IMR-90 (cell line): Measurements from ENCODE around the gene RGPD3. TPM values are rescaled to one million over a fixed set of nuclear protein-coding genes. Genes with fewer than 3 reads are reported as not detected.
"Not testable (repeated sequence)": the region's sequence is repeated elsewhere in the genome, so short reads cannot be mapped to it uniquely, and the experiment has no call there.

Experiments used
- ATAC-seq: fragments of 200-7000 bp; cut with Tn5 transposase; 2 replicates; pipeline ENCODE4 v1.9.1; 2020; ENCODE audit warnings: low read depth, mild to moderate bottlenecking, moderate library complexity
- Bru-seq: library from RNA; stranded (reverse); fragments of 400-500 nt; gene quantifications from one replicate; lab custom pipeline; 2021; lab: Mats Ljungman, UMichigan
- BruChase-seq, 2 experiments: library from RNA; stranded (reverse); fragments of 400-500 nt; gene quantifications; one replicate each; lab custom pipeline; 2021; lab: Mats Ljungman, UMichigan
- BruUV-seq: library from RNA; stranded (reverse); fragments of 400-500 nt; replicated peaks from 2 replicates; lab custom pipeline; 2021; lab: Mats Ljungman, UMichigan
- CTCF ChIA-PET: fragments of 300-600 bp; formaldehyde crosslinking; extraction: SDS; loops from one replicate; lab custom pipeline; 2021; ENCODE audit warnings: antibody characterized with exemption; lab: Yijun Ruan, JAX
- POLR2A ChIA-PET: fragments of 300-600 bp; sonication (Branson Sonifier 250); formaldehyde crosslinking; loops from one replicate; lab custom pipeline; 2022; ENCODE audit warnings: antibody characterized with exemption; ENCODE audit not compliant: unreplicated experiment; lab: Charles Lee
- DNase-seq: peaks from one replicate; pipeline ENCODE4 v3.0.0; 2013
- H2AFZ ChIP-seq: replicated peaks from 2 replicates; pipeline ENCODE3; 2013; ENCODE audit warnings: low read length, mild to moderate bottlenecking; ENCODE audit not compliant: poor library complexity
- H2AK5ac ChIP-seq: 2 replicates; pipeline ENCODE4 v1.6.1; 2013; ENCODE audit warnings: low read depth, low read length, inconsistent platforms
- H2AK9ac ChIP-seq: replicated peaks from 2 replicates; pipeline ENCODE3; 2013; ENCODE audit warnings: mild to moderate bottlenecking, low read depth, low read length, moderate library complexity; ENCODE audit not compliant: poor library complexity
- H2BK120ac ChIP-seq: 2 replicates; pipeline ENCODE4 v1.6.1; 2013; ENCODE audit warnings: low read depth, low read length, inconsistent platforms
- H2BK15ac ChIP-seq: 3 replicates; pipeline ENCODE4 v1.6.1; 2013; ENCODE audit warnings: low read depth, low read length, inconsistent platforms
- H2BK20ac ChIP-seq: 2 replicates; pipeline ENCODE4 v1.6.1; 2013; ENCODE audit warnings: low read depth, mild to moderate bottlenecking, inconsistent platforms, low read length, moderate library complexity
- H2BK5ac ChIP-seq: 2 replicates; pipeline ENCODE4 v1.6.1; 2013; ENCODE audit warnings: mild to moderate bottlenecking, low read depth, low read length, inconsistent platforms; ENCODE audit not compliant: poor library complexity, severe bottlenecking
- H3K14ac ChIP-seq: replicated peaks from 2 replicates; pipeline ENCODE4 v1.6.1; 2013; ENCODE audit warnings: low read depth, low read length, inconsistent platforms
- H3K18ac ChIP-seq: 2 replicates; pipeline ENCODE4 v1.6.1; 2013; ENCODE audit warnings: low read depth, low read length, control low read depth
- H3K23ac ChIP-seq: 2 replicates; pipeline ENCODE4 v1.6.1; 2013; ENCODE audit warnings: low read depth, low read length, inconsistent platforms
- H3K27ac ChIP-seq: 2 replicates; pipeline ENCODE4 v1.5.1; 2013; ENCODE audit warnings: mild to moderate bottlenecking, control low read depth, low read length; ENCODE audit not compliant: insufficient read depth
- H3K27me3 ChIP-seq: 2 replicates; pipeline ENCODE4 v1.6.1; 2013; ENCODE audit warnings: low read length; ENCODE audit not compliant: control insufficient read depth, insufficient read depth
- H3K36me3 ChIP-seq: 2 replicates; pipeline ENCODE4 v1.6.1; 2013; ENCODE audit warnings: low read length, mixed read lengths; ENCODE audit not compliant: control insufficient read depth, insufficient read depth
- H3K4ac ChIP-seq: 2 replicates; pipeline ENCODE4 v1.6.1; 2013; ENCODE audit warnings: low read depth, low read length, inconsistent platforms
- H3K4me1 ChIP-seq: 2 replicates; pipeline ENCODE4 v1.6.1; 2013; ENCODE audit warnings: low read length, mixed read lengths; ENCODE audit not compliant: control insufficient read depth, insufficient read depth
- H3K4me2 ChIP-seq: 2 replicates; pipeline ENCODE4 v1.6.1; 2013; ENCODE audit warnings: low read depth, mild to moderate bottlenecking, control low read depth, low read length, moderate library complexity
- H3K4me3 ChIP-seq: 2 replicates; pipeline ENCODE4 v1.5.1; 2013; ENCODE audit warnings: low read depth, mild to moderate bottlenecking, control low read depth, low read length, moderate library complexity; ENCODE audit not compliant: insufficient read depth
- H3K56ac ChIP-seq: 2 replicates; pipeline ENCODE4 v1.6.1; 2013; ENCODE audit warnings: low read length, inconsistent platforms; ENCODE audit not compliant: insufficient read depth; ENCODE audit errors: extremely low read depth
- H3K79me1 ChIP-seq, 2 experiments: 2 replicates each; pipeline ENCODE4 v1.6.1; 2013; ENCODE audit warnings: low read length in 2 of 2, inconsistent platforms in 1 of 2, low read depth in 1 of 2
- H3K9ac ChIP-seq: 2 replicates; pipeline ENCODE4 v1.6.1; 2013; ENCODE audit warnings: low read depth, low read length, control low read depth
- H3K9me1 ChIP-seq: 2 replicates; pipeline ENCODE4 v1.6.1; 2013; ENCODE audit warnings: low read length, inconsistent platforms; ENCODE audit not compliant: insufficient read depth
- H3K9me3 ChIP-seq: 2 replicates; pipeline ENCODE4 v1.6.1; 2013; ENCODE audit warnings: low read length; ENCODE audit not compliant: control insufficient read depth, insufficient read depth
- H4K20me1 ChIP-seq: 2 replicates; pipeline ENCODE4 v1.6.1; 2013; ENCODE audit warnings: low read length, inconsistent platforms; ENCODE audit not compliant: insufficient read depth
- H4K5ac ChIP-seq: 2 replicates; pipeline ENCODE4 v1.6.1; 2013; ENCODE audit warnings: mild to moderate bottlenecking, low read depth, low read length, control low read depth
- H4K8ac ChIP-seq, 2 experiments: 2 replicates each; pipeline ENCODE4 v1.6.1; 2013; ENCODE audit warnings: low read depth in 2 of 2, low read length in 2 of 2, control low read depth in 1 of 2, inconsistent platforms in 1 of 2
- H4K91ac ChIP-seq: 2 replicates; pipeline ENCODE4 v1.6.1; 2013; ENCODE audit warnings: low read depth, low read length, inconsistent platforms; ENCODE audit not compliant: insufficient read depth
- WGBS, 2 experiments: methylation state at CpG; one replicate each; pipeline versions ENCODE4 v1.1.5 to v1.1.7; 2013; ENCODE audit warnings: missing lambda C conversion rate in 2 of 2; ENCODE audit not compliant: insufficient read length in 1 of 2; ENCODE audit errors: extremely low coverage in 2 of 2; 5-methylcytosine and 5-hydroxymethylcytosine counted together
- dilution Hi-C: fragments of 300-500 bp; cut with HindIII; formaldehyde crosslinking; loops from one replicate; pipeline ENCODE4 v1.14.3; 2018; ENCODE audit warnings: low sequenced_read_pairs; ENCODE audit not compliant: unreplicated experiment
- in situ Hi-C: fragments of 300-500 bp; cut with MboI; formaldehyde crosslinking; loops from 3 replicates; pipeline ENCODE4 v1.14.3; 2019; ENCODE audit warnings: low sequenced_read_pairs, inconsistent platforms, mixed read lengths
- intact Hi-C: fragments of 100-400 bp; cut with micrococcal nuclease; formaldehyde crosslinking; loops from 2 replicates; pipeline ENCODE4 v1.10.0; 2022
- long read RNA-seq: library from polyadenylated mRNA; unstranded; transcript quantifications from one replicate; pipeline ENCODE4 v2.0.0, GENCODE V29; 2021; ENCODE audit not compliant: unreplicated experiment
- polyA plus RNA-seq, 3 experiments: library from polyadenylated mRNA; depleted of rRNA; stranded (reverse); fragments of >200 nt; gene quantifications; 2 replicates each; pipeline ENCODE4 v1.2.3, GENCODE V29; 2012; ENCODE audit warnings: low replicate concordance in 1 of 3
- total RNA-seq: library from RNA; depleted of rRNA; stranded (reverse); fragments of >200 nt; gene quantifications from 2 replicates; pipeline ENCODE4 v1.2.3, GENCODE V29; 2012; rRNA removed

RGPD3 gene
- total RNA-seq (0.18 and 0.56 TPM in 2 replicates), polyA plus RNA-seq (2012; rRNA removed) (0.06 and 0.07 TPM in 2 replicates), Bru-seq, nascent RNA (percentile 17 among the genes with signal in this experiment), BruChase-seq, experiment 1, labeled RNA remaining after a 6-hour chase (percentile 17 among the genes with signal in this experiment), BruChase-seq, experiment 2, labeled RNA remaining after a 2-hour chase (percentile 18 among the genes with signal in this experiment)
- 0.02 TPM in 1 of 2 replicates, not detected in the other for polyA plus RNA-seq (2012; cell fraction: cytosol; rRNA removed)
- 0.02 and 0.28 TPM in 2 replicates for polyA plus RNA-seq (2012; cell fraction: nucleus; rRNA removed; ENCODE audit: low replicate concordance)
- long read RNA-seq, result 0 reads

GRCh38 chr2:106468107-106468506 is at the start of gene RGPD3:
TSS of gene RGPD3 (minus strand) at chr2:106468413. CDS start at chr2:106468288, 125 bp downstream.
- H3K14ac ChIP-seq, H4K20me1 ChIP-seq, H3K56ac ChIP-seq, H3K9ac ChIP-seq, DNase-seq, H3K4me2 ChIP-seq, CTCF ChIA-PET, H2BK120ac ChIP-seq, intact Hi-C loops, H2AFZ ChIP-seq, dilution Hi-C loops, H3K9me3 ChIP-seq, H3K4me1 ChIP-seq, H4K5ac ChIP-seq, H3K36me3 ChIP-seq, in situ Hi-C loops, ATAC-seq, H3K27ac ChIP-seq, H3K23ac ChIP-seq, H4K8ac ChIP-seq, H2AK9ac ChIP-seq, H4K91ac ChIP-seq, BruUV-seq, H3K79me1 ChIP-seq, POLR2A ChIA-PET, H3K9me1 ChIP-seq, H2BK5ac ChIP-seq, H3K18ac ChIP-seq, H2BK15ac ChIP-seq, H3K4me3 ChIP-seq, H2BK20ac ChIP-seq, H2AK5ac ChIP-seq, H3K27me3 ChIP-seq, H3K4ac ChIP-seq: not testable (repeated sequence)
- 93% methylated on average over 23 of the region's 45 CpGs; no CpG with 5 or more reads in 1 of the 2 experiments for WGBS, 2 experiments
